Transverse colon (tissue), 4 donors: ENCODE data around the gene WWC1. TPM values are rescaled to one million over a fixed set of nuclear protein-coding genes. Genes with fewer than 3 reads are reported as not detected.
"Not testable (repeated sequence)": the region's sequence is repeated elsewhere in the genome, so short reads cannot be mapped to it uniquely, and the experiment has no call there.

Experiments used
- DNase-seq: peaks from one replicate; pipeline ENCODE4 v3.0.0-alpha.2; 2019
- H3K27ac ChIP-seq, 4 donors: fragments of 200-600 bp; sonication (generic); 2 replicates each; pipeline ENCODE4 v1.5.1; 2016 to 2018; ENCODE audit warnings: inconsistent platforms in 4 of 4
- H3K27me3 ChIP-seq: fragments of 200-600 bp; sonication (generic); 2 replicates; pipeline ENCODE4 v1.5.1; 2017; ENCODE audit warnings: inconsistent platforms
- H3K36me3 ChIP-seq, 4 donors: fragments of 200-600 bp; sonication (generic); 2 replicates each; pipeline ENCODE4 v1.5.1; 2017 to 2019; ENCODE audit warnings: inconsistent platforms in 4 of 4
- H3K4me1 ChIP-seq, 4 donors: fragments of 200-600 bp; sonication (generic); 2 replicates each; pipeline ENCODE4 v1.5.1; 2017 to 2020; ENCODE audit warnings: inconsistent platforms in 4 of 4
- H3K4me3 ChIP-seq, 4 donors: fragments of 200-600 bp; sonication (generic); 1 replicate in 1 of 4; 2 replicates in 3 of 4; pipeline versions ENCODE4 v1.5.1 to v1.6.1; 2017 to 2019; ENCODE audit warnings: inconsistent platforms in 4 of 4
- H3K9me3 ChIP-seq, 2 donors: fragments of 200-600 bp; sonication (generic); 2 replicates each; pipeline ENCODE4 v1.5.1; 2017 to 2019; ENCODE audit warnings: inconsistent platforms in 2 of 2
- CTCF ChIP-seq, 5 experiments: fragments of 200-600 bp in 3 of 5; fragments of 450-650 bp in 2 of 5; sonication (generic) in 3 of 5; IDR thresholded peaks; 1 replicate in 2 of 5; 2 replicates in 3 of 5; pipeline ENCODE4 v1.5.1; 2016 to 2017; ENCODE audit warnings: antibody characterized with exemption in 5 of 5, inconsistent platforms in 3 of 5, mild to moderate bottlenecking in 2 of 5, moderate library complexity in 1 of 5
- EP300 ChIP-seq: sonication (generic); formaldehyde crosslinking; IDR thresholded peaks from one replicate; pipeline ENCODE4 v1.6.1; 2017; ENCODE audit warnings: antibody characterized with exemption, low read depth
- POLR2A ChIP-seq: fragments of 450-650 bp; IDR thresholded peaks from one replicate; pipeline ENCODE4 v1.6.1; 2016; ENCODE audit warnings: antibody characterized with exemption, mild to moderate bottlenecking, moderate library complexity
- POLR2AphosphoS5 ChIP-seq, 3 donors: sonication (generic); formaldehyde crosslinking; IDR thresholded peaks; one replicate each; pipeline ENCODE4 v1.6.1; 2016; ENCODE audit warnings: antibody characterized with exemption in 3 of 3
- WGBS, 2 donors: methylation state at CpG; one replicate each; pipeline ENCODE4 v1.1.5; 2018; ENCODE audit warnings: low coverage in 1 of 2; 5-methylcytosine and 5-hydroxymethylcytosine counted together
- in situ Hi-C, 4 donors: fragments of 200-750 bp; cut with MboI; loops; one replicate each; pipeline versions ENCODE4 v1.15.0 to v1.15.1; 2017; ENCODE audit warnings: low sequenced_read_pairs in 3 of 4, low pct_ligation_motif_present in 1 of 4, low pct_unique_long_range_greater_than_20kb in 1 of 4
- intact Hi-C: fragments of 100-400 bp; cut with DNase I; formaldehyde crosslinking; loops from one replicate; pipeline ENCODE4 v1.15.1; 2023; ENCODE audit warnings: low total_unique reads
- total RNA-seq, 4 donors: library from RNA; depleted of rRNA; stranded (reverse); fragments of >200 nt; gene quantifications; one replicate each; pipeline ENCODE4 v1.1.0, GENCODE V29; 2016

The WWC1 gene
- total RNA-seq, 4 donors from 2014 or later, result 10.1 to 34.8 (median 16.8) TPM

GRCh38 chr5:168308976-168309598 lies 17.6 kb downstream of the WWC1 start:
- peaks cover 0 to 18% (median 5%) of the 10 kb centered on the region in 4 donors for H3K4me1 ChIP-seq
- intact Hi-C loops (no loop called here), in situ Hi-C loops (no loop called here)
- H3K27me3 ChIP-seq, result no peaks in the 10 kb centered on the region
- no peak overlapping the region for H3K4me3 ChIP-seq
- DNase-seq, result no peak
- 81 to 92% methylated on average over 5 to 6 of the region's 6 CpGs for WGBS, 2 donors
- TF ChIP-seq EP300 (no peak), POLR2A (no peak), POLR2AphosphoS5 (IDR thresholded peaks at IDR 0.05) (no peak), CTCF (IDR thresholded peaks at IDR 0.05) (no peak)
- H3K27ac ChIP-seq, result no peak overlapping the region
- H3K9me3 ChIP-seq, result no peaks in the 10 kb centered on the region
- H3K36me3 ChIP-seq, result no peaks in the 10 kb centered on the region

GRCh38 chr5:168310541-168310940 lies 19.1 kb downstream of the WWC1 start:
- H3K27ac ChIP-seq, H3K36me3 ChIP-seq, DNase-seq, intact Hi-C loops, H3K27me3 ChIP-seq, in situ Hi-C loops, H3K9me3 ChIP-seq, H3K4me3 ChIP-seq: not testable (repeated sequence)
- WGBS, 2 donors, result 86 to 91% methylated on average over 1 to 3 of the region's 3 CpGs
- H3K4me1 ChIP-seq, result peaks cover 4 to 25% (median 16%) of the 10 kb centered on the region in 4 donors

- in situ Hi-C loops (no loop called here), intact Hi-C loops (no loop called here)
- Histone ChIP-seq H3K36me3 (no peaks in the 10 kb centered on the region), H3K9me3 (no peaks in the 10 kb centered on the region), H3K27ac (no peak overlapping the region), H3K4me3 (no peak overlapping the region), H3K27me3 (no peaks in the 10 kb centered on the region), H3K4me1 (peaks cover 5 to 28% (median 21%) of the 10 kb centered on the region in 4 donors)
- peak; percentile 59 for DNase-seq
- 60% methylated on average over 6 of the region's 6 CpGs; no CpG with 5 or more reads in 1 of the 2 donors for WGBS, 2 donors
- TF ChIP-seq POLR2A (no peak), CTCF (IDR thresholded peaks at IDR 0.05) (no peak), POLR2AphosphoS5 (IDR thresholded peaks at IDR 0.05) (no peak), EP300 (no peak)
These were observed 19.7 kb downstream of the WWC1 start for GRCh38 chr5:168311061-168311566.

- DNase-seq, result no peak
- H3K36me3 ChIP-seq, result no peaks in the 10 kb centered on the region
- no peak for TF ChIP-seq POLR2AphosphoS5 (IDR thresholded peaks at IDR 0.05)
- TF ChIP-seq POLR2A, result no peak
- TF ChIP-seq EP300, result no peak
- no peak for TF ChIP-seq CTCF (IDR thresholded peaks at IDR 0.05)
- no peak overlapping the region for H3K4me3 ChIP-seq
- in situ Hi-C loops, result no loop called here
- no peaks in the 10 kb centered on the region for H3K9me3 ChIP-seq
- WGBS, 2 donors, result 77 to 100% methylated on average over 1 to 11 of the region's 11 CpGs
- no peaks in the 10 kb centered on the region for H3K27me3 ChIP-seq
- intact Hi-C loops, result no loop called here
- peaks cover 5 to 36% (median 27%) of the 10 kb centered on the region in 4 donors for H3K4me1 ChIP-seq
- no peak overlapping the region for H3K27ac ChIP-seq
These were observed 21.3 kb downstream of the WWC1 start for GRCh38 chr5:168312606-168313295.
